Measurements from ENCODE around the gene USP40.

GRCh38 chr2:233453916-233454315, 112.7 kb downstream of the USP40 start:
- TF ChIP-seq, protein P1, sequence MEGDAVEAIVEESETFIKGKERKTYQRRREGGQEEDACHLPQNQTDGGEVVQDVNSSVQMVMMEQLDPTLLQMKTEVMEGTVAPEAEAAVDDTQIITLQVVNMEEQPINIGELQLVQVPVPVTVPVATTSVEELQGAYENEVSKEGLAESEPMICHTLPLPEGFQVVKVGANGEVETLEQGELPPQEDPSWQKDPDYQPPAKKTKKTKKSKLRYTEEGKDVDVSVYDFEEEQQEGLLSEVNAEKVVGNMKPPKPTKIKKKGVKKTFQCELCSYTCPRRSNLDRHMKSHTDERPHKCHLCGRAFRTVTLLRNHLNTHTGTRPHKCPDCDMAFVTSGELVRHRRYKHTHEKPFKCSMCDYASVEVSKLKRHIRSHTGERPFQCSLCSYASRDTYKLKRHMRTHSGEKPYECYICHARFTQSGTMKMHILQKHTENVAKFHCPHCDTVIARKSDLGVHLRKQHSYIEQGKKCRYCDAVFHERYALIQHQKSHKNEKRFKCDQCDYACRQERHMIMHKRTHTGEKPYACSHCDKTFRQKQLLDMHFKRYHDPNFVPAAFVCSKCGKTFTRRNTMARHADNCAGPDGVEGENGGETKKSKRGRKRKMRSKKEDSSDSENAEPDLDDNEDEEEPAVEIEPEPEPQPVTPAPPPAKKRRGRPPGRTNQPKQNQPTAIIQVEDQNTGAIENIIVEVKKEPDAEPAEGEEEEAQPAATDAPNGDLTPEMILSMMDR (IDR thresholded peaks at IDR 0.05) = no peak
- TF ChIP-seq POLR2A (IDR thresholded peaks at IDR 0.05; ENCODE audit: low read depth) = no peak
- TF ChIP-seq POLR2AphosphoS5 (IDR thresholded peaks at IDR 0.05) = no peak
- no peak for TF ChIP-seq EP300 (IDR thresholded peaks at IDR 0.05)

All from esophagus muscularis mucosa (tissue), 4 donors.